IMR-90 (cell line): ENCODE data around the gene TCIRG1. TPM values are rescaled to one million over a fixed set of nuclear protein-coding genes. Genes with fewer than 3 reads are reported as not detected.
A peak's percentile ranks its signal among the peaks of the same experiment; 100 is the strongest.

ENCODE experiments used
- ATAC-seq: fragments of 200-7000 bp; cut with Tn5 transposase; 2 replicates; pipeline ENCODE4 v1.9.1; 2020; ENCODE audit warnings: low read depth, mild to moderate bottlenecking, moderate library complexity
- BruUV-seq: library from RNA; stranded (reverse); fragments of 400-500 nt; replicated peaks from 2 replicates; lab custom pipeline; 2021; lab: Mats Ljungman, UMichigan
- CTCF ChIA-PET: fragments of 300-600 bp; formaldehyde crosslinking; extraction: SDS; loops from one replicate; lab custom pipeline; 2021; ENCODE audit warnings: antibody characterized with exemption; lab: Yijun Ruan, JAX
- POLR2A ChIA-PET: fragments of 300-600 bp; sonication (Branson Sonifier 250); formaldehyde crosslinking; loops from one replicate; lab custom pipeline; 2022; ENCODE audit warnings: antibody characterized with exemption; ENCODE audit not compliant: unreplicated experiment; lab: Charles Lee
- DNase-seq: peaks from one replicate; pipeline ENCODE4 v3.0.0; 2013
- H2AFZ ChIP-seq: replicated peaks from 2 replicates; pipeline ENCODE3; 2013; ENCODE audit warnings: low read length, mild to moderate bottlenecking; ENCODE audit not compliant: poor library complexity
- H2AK5ac ChIP-seq: 2 replicates; pipeline ENCODE4 v1.6.1; 2013; ENCODE audit warnings: low read depth, low read length, inconsistent platforms
- H2AK9ac ChIP-seq: replicated peaks from 2 replicates; pipeline ENCODE3; 2013; ENCODE audit warnings: mild to moderate bottlenecking, low read depth, low read length, moderate library complexity; ENCODE audit not compliant: poor library complexity
- H2BK120ac ChIP-seq: 2 replicates; pipeline ENCODE4 v1.6.1; 2013; ENCODE audit warnings: low read depth, low read length, inconsistent platforms
- H2BK15ac ChIP-seq: 3 replicates; pipeline ENCODE4 v1.6.1; 2013; ENCODE audit warnings: low read depth, low read length, inconsistent platforms
- H2BK20ac ChIP-seq: 2 replicates; pipeline ENCODE4 v1.6.1; 2013; ENCODE audit warnings: low read depth, mild to moderate bottlenecking, inconsistent platforms, low read length, moderate library complexity
- H2BK5ac ChIP-seq: 2 replicates; pipeline ENCODE4 v1.6.1; 2013; ENCODE audit warnings: mild to moderate bottlenecking, low read depth, low read length, inconsistent platforms; ENCODE audit not compliant: poor library complexity, severe bottlenecking
- H3K14ac ChIP-seq: replicated peaks from 2 replicates; pipeline ENCODE4 v1.6.1; 2013; ENCODE audit warnings: low read depth, low read length, inconsistent platforms
- H3K18ac ChIP-seq: 2 replicates; pipeline ENCODE4 v1.6.1; 2013; ENCODE audit warnings: low read depth, low read length, control low read depth
- H3K23ac ChIP-seq: 2 replicates; pipeline ENCODE4 v1.6.1; 2013; ENCODE audit warnings: low read depth, low read length, inconsistent platforms
- H3K27ac ChIP-seq: 2 replicates; pipeline ENCODE4 v1.5.1; 2013; ENCODE audit warnings: mild to moderate bottlenecking, control low read depth, low read length; ENCODE audit not compliant: insufficient read depth
- H3K27me3 ChIP-seq: 2 replicates; pipeline ENCODE4 v1.6.1; 2013; ENCODE audit warnings: low read length; ENCODE audit not compliant: control insufficient read depth, insufficient read depth
- H3K36me3 ChIP-seq: 2 replicates; pipeline ENCODE4 v1.6.1; 2013; ENCODE audit warnings: low read length, mixed read lengths; ENCODE audit not compliant: control insufficient read depth, insufficient read depth
- H3K4ac ChIP-seq: 2 replicates; pipeline ENCODE4 v1.6.1; 2013; ENCODE audit warnings: low read depth, low read length, inconsistent platforms
- H3K4me1 ChIP-seq: 2 replicates; pipeline ENCODE4 v1.6.1; 2013; ENCODE audit warnings: low read length, mixed read lengths; ENCODE audit not compliant: control insufficient read depth, insufficient read depth
- H3K4me2 ChIP-seq: 2 replicates; pipeline ENCODE4 v1.6.1; 2013; ENCODE audit warnings: low read depth, mild to moderate bottlenecking, control low read depth, low read length, moderate library complexity
- H3K4me3 ChIP-seq: 2 replicates; pipeline ENCODE4 v1.5.1; 2013; ENCODE audit warnings: low read depth, mild to moderate bottlenecking, control low read depth, low read length, moderate library complexity; ENCODE audit not compliant: insufficient read depth
- H3K56ac ChIP-seq: 2 replicates; pipeline ENCODE4 v1.6.1; 2013; ENCODE audit warnings: low read length, inconsistent platforms; ENCODE audit not compliant: insufficient read depth; ENCODE audit errors: extremely low read depth
- H3K79me1 ChIP-seq, 2 experiments: 2 replicates each; pipeline ENCODE4 v1.6.1; 2013; ENCODE audit warnings: low read length in 2 of 2, inconsistent platforms in 1 of 2, low read depth in 1 of 2
- H3K9ac ChIP-seq: 2 replicates; pipeline ENCODE4 v1.6.1; 2013; ENCODE audit warnings: low read depth, low read length, control low read depth
- H3K9me1 ChIP-seq: 2 replicates; pipeline ENCODE4 v1.6.1; 2013; ENCODE audit warnings: low read length, inconsistent platforms; ENCODE audit not compliant: insufficient read depth
- H3K9me3 ChIP-seq: 2 replicates; pipeline ENCODE4 v1.6.1; 2013; ENCODE audit warnings: low read length; ENCODE audit not compliant: control insufficient read depth, insufficient read depth
- H4K20me1 ChIP-seq: 2 replicates; pipeline ENCODE4 v1.6.1; 2013; ENCODE audit warnings: low read length, inconsistent platforms; ENCODE audit not compliant: insufficient read depth
- H4K5ac ChIP-seq: 2 replicates; pipeline ENCODE4 v1.6.1; 2013; ENCODE audit warnings: mild to moderate bottlenecking, low read depth, low read length, control low read depth
- H4K8ac ChIP-seq, 2 experiments: 2 replicates each; pipeline ENCODE4 v1.6.1; 2013; ENCODE audit warnings: low read depth in 2 of 2, low read length in 2 of 2, control low read depth in 1 of 2, inconsistent platforms in 1 of 2
- H4K91ac ChIP-seq: 2 replicates; pipeline ENCODE4 v1.6.1; 2013; ENCODE audit warnings: low read depth, low read length, inconsistent platforms; ENCODE audit not compliant: insufficient read depth
- CTCF ChIP-seq: conservative IDR thresholded peaks from 2 replicates; pipeline ENCODE4 v1.5.1; 2012; ENCODE audit warnings: mild to moderate bottlenecking, low read depth, low read length, improper control_type of control experiment
- POLR2A ChIP-seq: IDR thresholded peaks from 2 replicates; pipeline ENCODE4 v1.6.1; 2012; ENCODE audit warnings: mild to moderate bottlenecking, low read depth, low read length
- RAD21 ChIP-seq: IDR thresholded peaks from 2 replicates; pipeline ENCODE4 v1.6.1; 2012; ENCODE audit warnings: low read length, improper control_type of control experiment
- WGBS, 2 experiments: methylation state at CpG; one replicate each; pipeline versions ENCODE4 v1.1.5 to v1.1.7; 2013; ENCODE audit warnings: missing lambda C conversion rate in 2 of 2; ENCODE audit not compliant: insufficient read length in 1 of 2; ENCODE audit errors: extremely low coverage in 2 of 2; 5-methylcytosine and 5-hydroxymethylcytosine counted together
- dilution Hi-C: fragments of 300-500 bp; cut with HindIII; formaldehyde crosslinking; loops from one replicate; pipeline ENCODE4 v1.14.3; 2018; ENCODE audit warnings: low sequenced_read_pairs; ENCODE audit not compliant: unreplicated experiment
- in situ Hi-C: fragments of 300-500 bp; cut with MboI; formaldehyde crosslinking; loops from 3 replicates; pipeline ENCODE4 v1.14.3; 2019; ENCODE audit warnings: low sequenced_read_pairs, inconsistent platforms, mixed read lengths
- intact Hi-C: fragments of 100-400 bp; cut with micrococcal nuclease; formaldehyde crosslinking; loops from 2 replicates; pipeline ENCODE4 v1.10.0; 2022
- polyA plus RNA-seq, 3 experiments: library from polyadenylated mRNA; depleted of rRNA; stranded (reverse); fragments of >200 nt; gene quantifications; 2 replicates each; pipeline ENCODE4 v1.2.3, GENCODE V29; 2012; ENCODE audit warnings: low replicate concordance in 1 of 3
- total RNA-seq: library from RNA; depleted of rRNA; stranded (reverse); fragments of >200 nt; gene quantifications from 2 replicates; pipeline ENCODE4 v1.2.3, GENCODE V29; 2012

Gene TCIRG1
- total and polyA plus RNA-seq, 2 of the 4 experiments (the other 2 are of a cell fraction): 25.3 to 117 TPM

DNA sequence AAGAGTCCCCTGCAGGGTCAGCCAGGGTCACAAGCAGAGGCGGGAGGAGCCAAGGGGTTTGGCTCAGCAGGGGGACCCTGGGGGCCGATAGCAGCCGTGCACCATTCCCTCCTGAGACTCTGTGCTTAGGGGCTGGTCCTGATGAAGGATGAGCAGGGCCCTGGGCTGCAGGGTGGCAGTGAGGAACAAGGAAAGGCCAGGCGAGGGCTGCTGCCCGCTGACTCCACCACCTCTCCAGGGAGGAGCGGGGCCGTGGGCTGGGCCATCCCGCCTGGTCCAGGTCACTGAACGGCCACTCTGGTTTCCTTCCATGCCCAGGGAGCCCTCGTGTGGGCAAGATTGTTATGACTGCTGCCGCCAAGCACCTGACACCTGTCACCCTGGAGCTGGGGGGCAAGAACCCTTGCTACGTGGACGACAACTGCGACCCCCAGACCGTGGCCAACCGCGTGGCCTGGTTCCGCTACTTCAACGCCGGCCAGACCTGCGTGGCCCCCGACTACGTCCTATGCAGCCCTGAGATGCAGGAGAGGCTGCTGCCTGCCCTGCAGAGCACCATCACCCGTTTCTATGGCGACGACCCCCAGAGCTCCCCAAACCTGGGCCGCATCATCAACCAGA is 17.5 kb upstream of the TCIRG1 start:
- Histone ChIP-seq H2BK15ac (no peak overlapping the region), H3K9ac (no peak overlapping the region), H3K36me3 (peaks cover 25% of the 10 kb centered on the region; the same call in 1 of the 2 replicates), H3K79me1 (peaks cover 0 to 8% of the 10 kb centered on the region in 2 experiments; a peak in 1 of 4 replicates), H3K56ac (no peak overlapping the region), H3K18ac (no peak overlapping the region), H2BK120ac (no peak overlapping the region), H3K27ac (no peak overlapping the region), H3K23ac (no peak overlapping the region; the same call in 1 of the 2 replicates), H3K27me3 (no peaks in the 10 kb centered on the region), H3K4me2 (no peak overlapping the region), H4K8ac (no peak overlapping the region), H4K20me1 (no peaks in the 10 kb centered on the region), H2AK9ac (peak overlapping the region; percentile 11), H3K9me1 (no peaks in the 10 kb centered on the region; the same call in 1 of the 2 replicates), H3K4me3 (no peak overlapping the region), H4K5ac (no peak overlapping the region), H4K91ac (no peak overlapping the region), H2BK20ac (no peak overlapping the region), H3K14ac (no peak overlapping the region), H2BK5ac (no peak overlapping the region), H3K4ac (no peak overlapping the region), H3K4me1 (peaks cover 6% of the 10 kb centered on the region), H2AK5ac (no peak overlapping the region; the same call in 1 of the 2 replicates), H2AFZ (no peak overlapping the region), H3K9me3 (no peaks in the 10 kb centered on the region)
- POLR2A ChIA-PET: no interaction called here
- DNase-seq: no peak
- intact Hi-C loops: no loop called here
- in situ Hi-C loops: no loop called here
- no TSS peak for BruUV-seq
- no peak for ATAC-seq
- 79% methylated on average over 23 of the region's 27 CpGs; no CpG with 5 or more reads in 1 of the 2 experiments for WGBS, 2 experiments
- TF ChIP-seq CTCF: peak; percentile 24; the same call in 1 of the 2 replicates
- no peak for TF ChIP-seq POLR2A
- TF ChIP-seq RAD21: peak; percentile 23; the same call in 1 of the 2 replicates
- dilution Hi-C loops: no loop called here
- CTCF ChIA-PET: no interaction called here
